K562 (cell line): ENCODE measurements around the gene SLC5A12.

ENCODE experiments used
- CTCF ChIP-seq, 3 experiments: IDR thresholded peaks in 2 of 3; conservative IDR thresholded peaks in 1 of 3; 2 replicates each; pipeline ENCODE4 v1.5.1; 2011 to 2012; ENCODE audit warnings: low read length in 3 of 3, mild to moderate bottlenecking in 3 of 3, control low read depth in 2 of 3, improper control_type of control experiment in 1 of 3, inconsistent platforms in 1 of 3, low read depth in 1 of 3, mixed read lengths in 1 of 3, moderate library complexity in 1 of 3; ENCODE audit not compliant: insufficient read depth in 2 of 3
- E2F5 ChIP-seq: sonication (generic); formaldehyde crosslinking; IDR thresholded peaks from 2 replicates; pipeline ENCODE4 v1.8.0; 2022; ENCODE audit warnings: mild to moderate bottlenecking, missing genetic modification reagents
- ETV6 ChIP-seq, 3 experiments: fragments of 150-350 bp in 1 of 3; sonication (generic) in 1 of 3; formaldehyde crosslinking in 1 of 3; IDR thresholded peaks; 2 replicates each; pipeline versions ENCODE4 v1.6.1 to v1.8.0; 2014 to 2022; ENCODE audit warnings: borderline replicate concordance in 2 of 3, low read depth in 2 of 3, antibody characterized with exemption in 1 of 3, low read length in 1 of 3, mild to moderate bottlenecking in 1 of 3, missing genetic modification reagents in 1 of 3
- NCOR1 ChIP-seq: fragments of 450-650 bp; IDR thresholded peaks from 2 replicates; pipeline ENCODE4 v1.6.1; 2016; ENCODE audit warnings: mild to moderate bottlenecking, moderate library complexity
- POLR2A ChIP-seq: fragments of 450-650 bp; conservative IDR thresholded peaks from 2 replicates; pipeline ENCODE4 v1.6.1; 2016
- POLR2AphosphoS5 ChIP-seq: IDR thresholded peaks from 2 replicates; pipeline ENCODE4 v1.6.1; 2011; ENCODE audit warnings: mild to moderate bottlenecking, low read depth, low read length, moderate library complexity; ENCODE audit not compliant: control insufficient read depth, insufficient read depth
- STAG1 ChIP-seq: sonication (generic); formaldehyde crosslinking; IDR thresholded peaks from 2 replicates; pipeline ENCODE4 v1.5.0; 2020; ENCODE audit warnings: missing genetic modification reagents, borderline replicate concordance
- TCF7L2 ChIP-seq: fragments of 150-350 bp; IDR thresholded peaks from 2 replicates; pipeline ENCODE4 v1.6.1; 2016; ENCODE audit warnings: low read depth, mild to moderate bottlenecking, low read length, moderate library complexity
- ZNF140 ChIP-seq: fragments of 250-450 bp; sonication (Bioruptor Pico); IDR thresholded peaks from 2 replicates; pipeline ENCODE4 v1.8.0; 2021; ENCODE audit warnings: moderate library complexity, mild to moderate bottlenecking, inconsistent platforms
- ZNF239 ChIP-seq: fragments of 250-450 bp; sonication (Bioruptor Pico); IDR thresholded peaks from 2 replicates; pipeline ENCODE4 v1.4.0; 2020; ENCODE audit warnings: mild to moderate bottlenecking
- ZNF778 ChIP-seq: fragments of 450-650 bp; formaldehyde crosslinking; IDR thresholded peaks from 2 replicates; pipeline ENCODE4 v1.4.0; 2020; ENCODE audit warnings: mild to moderate bottlenecking, moderate library complexity

DNA sequence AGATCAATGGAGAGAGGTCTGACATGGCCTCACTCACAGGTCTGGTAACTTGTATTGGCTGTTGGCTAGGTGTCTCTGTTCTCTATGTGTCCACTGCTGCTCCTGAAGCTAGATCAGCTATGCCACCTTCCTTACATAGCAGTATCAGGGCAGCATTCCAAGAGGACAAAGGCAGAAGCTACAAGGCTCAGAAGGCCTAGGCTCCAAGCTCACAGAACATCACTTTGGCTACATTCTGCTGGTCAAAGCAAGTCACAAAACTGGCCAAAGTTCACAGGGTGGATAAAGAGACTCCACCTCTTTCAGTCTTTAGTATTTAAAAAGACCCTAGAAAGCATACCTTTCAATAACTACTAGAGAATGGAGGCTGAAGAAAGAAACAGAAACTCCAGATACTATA lies 4.1 kb downstream of the SLC5A12 start:
- TF ChIP-seq ZNF140: no peak
- no peak for TF ChIP-seq ZNF239 (CRISPR knock-in tag)
- TF ChIP-seq POLR2A: no peak
- no peak for TF ChIP-seq CTCF (IDR thresholded peaks at IDR 0.05 in 2 of 3, conservative IDR thresholded peaks at IDR 0.05 in 1 of 3; ENCODE audit: insufficient read depth in 2 of 3, low read depth in 1 of 3, low read length in 3 of 3)
- TF ChIP-seq ETV6 (IDR thresholded peaks at IDR 0.05; ENCODE audit: borderline replicate concordance in 1 of 2, low read depth in 2 of 2, low read length in 1 of 2): no peak
- TF ChIP-seq ETV6 (CRISPR knock-in tag; IDR thresholded peaks at IDR 0.05; ENCODE audit: borderline replicate concordance): no peak
- no peak for TF ChIP-seq TCF7L2
- TF ChIP-seq POLR2AphosphoS5: no peak
- TF ChIP-seq NCOR1: no peak
- no peak for TF ChIP-seq ZNF778 (CRISPR knock-in tag)
- TF ChIP-seq E2F5 (CRISPR knock-in tag): no peak
- TF ChIP-seq STAG1 (CRISPR knock-in tag): no peak
